Subcutaneous adipose tissue (tissue), 4 donors: ENCODE measurements around the gene SPATA31D3. TPM values are rescaled to one million over a fixed set of nuclear protein-coding genes. Genes with fewer than 3 reads are reported as not detected.
"Not testable (repeated sequence)": the region's sequence is repeated elsewhere in the genome, so short reads cannot be mapped to it uniquely, and the experiment has no call there.

Experiments used
- CTCF ChIP-seq: fragments of 450-650 bp; IDR thresholded peaks from one replicate; pipeline ENCODE4 v1.5.1; 2016; ENCODE audit warnings: low read depth, mild to moderate bottlenecking, control low read depth, antibody characterized with exemption, moderate library complexity
- total RNA-seq, 4 donors: library from RNA; depleted of rRNA; stranded (reverse); fragments of >200 nt; gene quantifications; one replicate each; pipeline ENCODE4 v1.1.0, GENCODE V29; 2016

SPATA31D3 gene
- total RNA-seq = not detected

GRCh38 chr9:81943393-81943792, at the start of gene SPATA31D3:
SPATA31D3 (plus strand) TSS chr9:81943500; CDS start chr9:81943586, 86 bp downstream.
- TF ChIP-seq CTCF = not testable (repeated sequence)

- no peak for TF ChIP-seq CTCF
Measured at GRCh38 chr9:81893929-81894328, 49.4 kb upstream of the SPATA31D3 start.

DNA sequence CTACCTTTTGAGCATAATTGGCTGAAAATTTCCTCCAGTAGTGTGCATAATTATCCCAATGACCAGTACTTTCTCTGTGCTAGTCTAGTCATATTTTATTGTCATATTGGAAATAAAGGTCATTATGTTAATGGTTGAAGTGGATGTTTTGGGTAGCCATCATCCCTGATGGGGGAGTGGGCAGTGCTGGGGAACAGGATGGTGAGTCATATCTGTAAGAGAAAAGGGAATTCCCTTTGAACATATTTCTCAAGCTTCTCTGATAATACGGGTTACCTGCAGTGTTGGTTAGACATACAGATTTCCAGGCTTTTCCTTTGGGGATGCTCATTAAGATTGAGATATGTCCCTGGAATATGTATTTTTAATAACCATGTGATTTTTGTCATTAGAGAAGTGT, 48.4 kb upstream of the SPATA31D3 start:
- no peak for TF ChIP-seq CTCF

DNA sequence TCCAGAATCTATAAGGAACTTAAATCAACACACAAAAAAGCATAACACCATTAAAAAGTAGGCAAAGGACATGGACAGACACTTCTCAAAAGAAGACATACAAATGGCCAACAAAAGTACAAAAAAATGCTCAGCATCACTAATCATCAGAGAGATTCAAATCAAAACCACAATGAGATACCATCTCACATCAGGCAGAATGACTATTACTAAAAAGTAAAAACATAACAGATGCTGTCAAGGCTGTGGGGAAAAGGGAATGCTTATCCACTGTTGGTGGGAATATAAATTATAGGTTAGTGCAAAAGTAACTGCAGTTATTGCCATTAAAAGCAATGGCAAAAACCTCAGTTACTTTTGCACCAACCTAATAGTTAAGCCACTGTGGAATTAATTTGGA, 47.2 kb upstream of the SPATA31D3 start:
- TF ChIP-seq CTCF = no peak

DNA sequence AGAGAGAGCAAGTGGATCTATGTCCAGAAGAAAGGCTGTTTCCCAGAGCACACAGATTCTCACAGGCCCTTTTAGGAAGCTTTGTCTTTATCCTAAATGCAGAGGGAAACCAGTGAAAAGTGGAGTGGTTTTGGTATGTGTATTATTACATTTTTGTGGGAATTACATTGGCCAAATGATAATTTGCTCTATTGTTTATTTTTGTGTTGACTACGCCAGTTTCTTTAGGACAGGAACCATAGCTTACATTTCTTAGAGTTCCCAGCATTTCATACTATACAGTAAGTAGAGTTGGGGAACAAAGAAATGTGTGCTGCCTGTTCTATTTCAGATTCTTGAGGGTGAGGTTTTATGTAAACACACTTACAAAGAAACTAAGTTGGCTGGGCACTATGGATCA, 44.4 kb upstream of the SPATA31D3 start:
- TF ChIP-seq CTCF = no peak

- no peak for TF ChIP-seq CTCF
Measured at GRCh38 chr9:81902196-81902595, 41.1 kb upstream of the SPATA31D3 start.

- TF ChIP-seq CTCF = no peak
Measured at GRCh38 chr9:81902626-81903025, 40.7 kb upstream of the SPATA31D3 start.
